GM12891 (cell line): ENCODE results near the gene RAB11FIP3.

ENCODE experiments used
- PAX5 ChIP-seq: IDR thresholded peaks from 2 replicates; pipeline ENCODE4 v1.6.1; 2011; ENCODE audit warnings: low read length, moderate library complexity, mild to moderate bottlenecking; ENCODE audit not compliant: insufficient read depth, severe bottlenecking
- POLR2A ChIP-seq: IDR thresholded peaks from 2 replicates; pipeline ENCODE4 v1.6.1; 2011; ENCODE audit warnings: low read depth, low read length, control low read depth
- POLR2AphosphoS5 ChIP-seq: IDR thresholded peaks from 2 replicates; pipeline ENCODE4 v1.6.1; 2011; ENCODE audit warnings: low read depth, low read length, control low read depth
- TAF1 ChIP-seq: IDR thresholded peaks from 2 replicates; pipeline ENCODE4 v1.6.1; 2011; ENCODE audit warnings: low read depth, low read length, control low read depth

DNA sequence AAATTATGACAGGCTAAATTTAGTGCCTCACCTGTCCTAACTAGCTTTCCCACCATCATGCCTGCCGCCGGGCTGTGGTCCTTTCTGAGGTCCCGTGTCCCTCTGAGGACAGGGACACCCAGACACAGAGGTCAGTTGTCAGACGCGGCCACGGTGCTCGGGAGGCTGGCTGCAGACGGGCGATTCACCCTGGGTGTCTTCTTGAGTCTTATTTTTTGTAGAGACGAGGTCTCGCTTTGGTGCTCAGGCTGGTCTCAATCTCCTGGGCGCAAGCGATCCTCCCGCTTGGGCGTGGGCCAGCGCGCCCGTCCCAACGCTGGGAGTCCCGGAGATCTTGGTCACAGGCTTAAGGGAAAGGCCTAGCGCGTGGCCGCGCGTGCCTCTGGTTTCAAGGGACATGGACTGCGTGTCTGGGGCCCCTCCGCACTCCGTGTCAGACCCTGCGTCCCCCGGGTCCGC, 797 bp upstream of the RAB11FIP3 start:
- TF ChIP-seq TAF1 (no peak), PAX5 (no peak), POLR2AphosphoS5 (no peak), POLR2A (no peak)
